ENCODE data around the gene PITPNC1. TPM values are rescaled to one million over a fixed set of nuclear protein-coding genes. Genes with fewer than 3 reads are reported as not detected.

PITPNC1 gene
- total RNA-seq, 1 experiment from 2014 or later: 37.5 TPM

DNA sequence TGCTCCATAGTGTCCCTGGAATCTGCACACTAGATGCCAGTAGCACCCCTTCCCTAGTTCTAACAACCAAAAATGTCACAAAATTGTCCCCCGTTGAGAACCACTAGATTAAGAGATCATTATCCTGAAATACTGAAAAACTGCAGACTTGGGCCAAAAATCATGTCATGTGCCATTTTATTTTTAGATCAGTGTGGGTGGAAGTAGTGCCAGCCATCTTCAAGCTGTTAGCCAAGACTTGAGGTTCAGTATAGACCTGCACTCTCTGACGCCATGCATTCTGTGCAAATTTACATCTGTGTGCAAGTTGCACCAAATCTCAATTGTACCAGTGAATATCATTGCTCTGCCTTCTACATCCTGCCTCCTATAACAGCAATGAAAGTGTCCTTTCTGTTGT, 309.2 kb downstream of the PITPNC1 start:
- Mint-ChIP-seq H3K27me3 (ENCODE audit: low read depth) (no peaks in the 10 kb centered on the region), H3K4me3 (no peak overlapping the region), H3K27ac (no peak overlapping the region; a peak in 1 of 7 replicates), H3K36me3 (ENCODE audit: insufficient read depth in 1 of 3, low read depth in 3 of 3) (peaks cover 0 to 8% (median 0%) of the 10 kb centered on the region in 3 experiments; a peak in 1 of 7 replicates), H3K9me3 (no peaks in the 10 kb centered on the region), H3K4me1 (peaks cover 11 to 12% of the 10 kb centered on the region in 2 experiments)
- no peak overlapping the region for H2BK15ac ChIP-seq (ENCODE audit: low read depth, low read length)
- no peak overlapping the region for H2AK5ac ChIP-seq (ENCODE audit: insufficient read length, low read length)
- no peak overlapping the region for H3K4me2 ChIP-seq (ENCODE audit: insufficient read depth, insufficient read length, low read length)
- H3K14ac ChIP-seq (ENCODE audit: insufficient read depth, low read length): no peak overlapping the region
- H2BK120ac ChIP-seq (ENCODE audit: low read depth, low read length, poor library complexity, severe bottlenecking): no peak overlapping the region
- no peak overlapping the region for H4K5ac ChIP-seq (ENCODE audit: insufficient read length, low read depth, low read length)
- no peak overlapping the region for H3K9ac ChIP-seq (ENCODE audit: extremely low read depth, insufficient read length, low read length)
- H2AFZ ChIP-seq (ENCODE audit: low read length): no peak overlapping the region
- H3K23me2 ChIP-seq (ENCODE audit: insufficient read length, low read depth, low read length, poor library complexity, severe bottlenecking): no peaks in the 10 kb centered on the region
- H4K8ac ChIP-seq (replicated peaks; ENCODE audit: insufficient read length, low read depth, low read length): no peak overlapping the region
- H3K27ac ChIP-seq (ENCODE audit: insufficient read length, low read depth, low read length): no peak overlapping the region
- no peak overlapping the region for H3K4ac ChIP-seq (ENCODE audit: low read depth, low read length)
- TF ChIP-seq, protein P1, sequence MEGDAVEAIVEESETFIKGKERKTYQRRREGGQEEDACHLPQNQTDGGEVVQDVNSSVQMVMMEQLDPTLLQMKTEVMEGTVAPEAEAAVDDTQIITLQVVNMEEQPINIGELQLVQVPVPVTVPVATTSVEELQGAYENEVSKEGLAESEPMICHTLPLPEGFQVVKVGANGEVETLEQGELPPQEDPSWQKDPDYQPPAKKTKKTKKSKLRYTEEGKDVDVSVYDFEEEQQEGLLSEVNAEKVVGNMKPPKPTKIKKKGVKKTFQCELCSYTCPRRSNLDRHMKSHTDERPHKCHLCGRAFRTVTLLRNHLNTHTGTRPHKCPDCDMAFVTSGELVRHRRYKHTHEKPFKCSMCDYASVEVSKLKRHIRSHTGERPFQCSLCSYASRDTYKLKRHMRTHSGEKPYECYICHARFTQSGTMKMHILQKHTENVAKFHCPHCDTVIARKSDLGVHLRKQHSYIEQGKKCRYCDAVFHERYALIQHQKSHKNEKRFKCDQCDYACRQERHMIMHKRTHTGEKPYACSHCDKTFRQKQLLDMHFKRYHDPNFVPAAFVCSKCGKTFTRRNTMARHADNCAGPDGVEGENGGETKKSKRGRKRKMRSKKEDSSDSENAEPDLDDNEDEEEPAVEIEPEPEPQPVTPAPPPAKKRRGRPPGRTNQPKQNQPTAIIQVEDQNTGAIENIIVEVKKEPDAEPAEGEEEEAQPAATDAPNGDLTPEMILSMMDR (conservative IDR thresholded peaks at IDR 0.05): no peak
- no CpG with 5 or more reads among the region's 2 CpGs for WGBS (ENCODE audit: extremely low coverage, insufficient read length, low lambda C conversion rate)
- H3K79me2 ChIP-seq (ENCODE audit: insufficient read depth, low read length): no peaks in the 10 kb centered on the region
- no peak overlapping the region for H2BK12ac ChIP-seq (ENCODE audit: insufficient read length, low read depth, low read length)
- H3K23ac ChIP-seq (ENCODE audit: insufficient read length, low read depth, low read length): no peak overlapping the region
- no peaks in the 10 kb centered on the region for H3K9me3 ChIP-seq (ENCODE audit: control insufficient read depth, low read depth, low read length)
- no peak overlapping the region for H2BK20ac ChIP-seq (ENCODE audit: low read depth, low read length, poor library complexity, severe bottlenecking)
- no peaks in the 10 kb centered on the region for H3K79me1 ChIP-seq (ENCODE audit: insufficient read depth, low read depth, low read length, poor library complexity, severe bottlenecking)
- no peak overlapping the region for H3K56ac ChIP-seq (ENCODE audit: insufficient read length, low read depth, low read length)
- no peak overlapping the region for H3K18ac ChIP-seq (ENCODE audit: insufficient read length, low read depth, low read length)
- no peaks in the 10 kb centered on the region; the same call in 1 of the 2 replicates for H3K4me1 ChIP-seq (ENCODE audit: insufficient read depth, low read length)
- no peak for DNase-seq
- no peaks in the 10 kb centered on the region for H4K20me1 ChIP-seq (ENCODE audit: control insufficient read depth, insufficient read depth, insufficient read length)
- H2BK5ac ChIP-seq (ENCODE audit: insufficient read length, low read length): no peak overlapping the region
- H4K91ac ChIP-seq (ENCODE audit: insufficient read length, low read depth, low read length): no peak overlapping the region
- H3T11ph ChIP-seq (ENCODE audit: low read length): no peak overlapping the region
- H3K27me3 ChIP-seq (ENCODE audit: insufficient read depth, low read length): no peaks in the 10 kb centered on the region

Measured in H9 (cell line).